OCI-LY3 (cell line): ENCODE results near the gene RRP12.

Experiments used
- H2AFZ ChIP-seq: fragments of 200-600, 300-600 bp; shearing (Covaris generic); 2 replicates; pipeline ENCODE4 v1.6.0; 2014; ENCODE audit warnings: antibody characterized with exemption, low read depth, low read length
- H3K27ac ChIP-seq: fragments of 200-600, 300-600 bp; sonication (generic); 2 replicates; pipeline ENCODE4 v1.5.1; 2014; ENCODE audit warnings: mild to moderate bottlenecking, low read length, moderate library complexity, mixed read lengths
- H3K27me3 ChIP-seq: fragments of 200-600, 300-600 bp; sonication (generic); 2 replicates; pipeline ENCODE4 v1.6.1; 2014; ENCODE audit warnings: low read depth, low read length, mixed read lengths
- H3K36me3 ChIP-seq: fragments of 200-600, 300-600 bp; sonication (generic); replicated peaks from 2 replicates; pipeline ENCODE3; 2014; ENCODE audit warnings: low read depth, low read length, mixed read lengths
- H3K4me1 ChIP-seq: fragments of 300-600, 200-600 bp; sonication (generic); 2 replicates; pipeline ENCODE4 v1.6.1; 2014; ENCODE audit warnings: low read length, mixed read lengths
- H3K4me2 ChIP-seq: fragments of 200-600, 300-600 bp; sonication (generic); 2 replicates; pipeline ENCODE4 v1.6.1; 2014; ENCODE audit warnings: low read length, mixed read lengths
- H3K4me3 ChIP-seq: fragments of 300-600, 200-600 bp; sonication (generic); 2 replicates; pipeline ENCODE4 v1.5.1; 2014; ENCODE audit warnings: antibody characterized with exemption, mild to moderate bottlenecking, low read length, moderate library complexity
- H3K79me2 ChIP-seq: fragments of 300-600, 200-600 bp; shearing (Covaris generic); 2 replicates; pipeline ENCODE4 v1.6.1; 2014; ENCODE audit warnings: mild to moderate bottlenecking, low read length, mixed read lengths
- H3K9ac ChIP-seq: fragments of 300-600, 200-600 bp; shearing (Covaris generic); 2 replicates; pipeline ENCODE4 v1.6.0; 2014; ENCODE audit warnings: mild to moderate bottlenecking, low read length, moderate library complexity
- H3K9me3 ChIP-seq: fragments of 200-600, 300-600 bp; shearing (Covaris generic); 2 replicates; pipeline ENCODE4 v1.6.1; 2014; ENCODE audit warnings: low read length, mixed read lengths; ENCODE audit not compliant: insufficient read depth
- H4K20me1 ChIP-seq: fragments of 200-600, 300-600 bp; sonication (generic); 2 replicates; pipeline ENCODE4 v1.6.1; 2016; ENCODE audit warnings: low read length, mixed read lengths; ENCODE audit not compliant: insufficient read depth
- EZH2phosphoT487 ChIP-seq: fragments of 200-600 bp; shearing (Covaris generic); IDR thresholded peaks from 2 replicates; pipeline ENCODE4 v1.6.1; 2018; ENCODE audit warnings: antibody characterized with exemption, mixed run types, low read depth
- TF ChIP-seq, protein P1 (sequence below): fragments of 200-600, 300-600 bp; sonication (generic); IDR thresholded peaks from 2 replicates; pipeline ENCODE4 v1.5.1; 2014; ENCODE audit warnings: antibody characterized with exemption, low read length, low read depth

RRP12 gene

DNA sequence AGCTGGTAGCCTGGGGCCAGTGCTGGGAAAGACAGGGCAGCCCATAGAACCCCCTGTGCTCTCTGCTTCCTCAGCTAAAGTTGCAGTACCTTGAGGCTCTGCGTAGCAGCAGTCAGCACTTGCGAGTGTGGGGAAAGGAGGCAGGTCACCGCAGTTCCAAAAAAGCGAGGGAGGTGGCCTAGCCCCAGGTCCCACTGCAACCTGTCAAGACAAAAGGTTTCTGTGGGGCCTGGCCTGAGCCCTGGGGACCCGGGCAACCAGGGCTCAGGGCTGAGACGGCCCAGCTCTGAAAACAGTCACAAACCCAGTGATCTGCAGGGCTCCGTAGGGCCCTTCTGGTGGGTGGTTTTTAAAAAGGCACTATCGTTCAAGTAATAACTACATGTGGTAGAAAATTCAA, 19.5 kb downstream of the RRP12 start:
- Histone ChIP-seq H3K27me3 (no peaks in the 10 kb centered on the region), H3K9me3 (no peaks in the 10 kb centered on the region), H3K36me3 (peaks cover 3% of the 10 kb centered on the region), H3K4me1 (no peaks in the 10 kb centered on the region), H2AFZ (no peak overlapping the region), H3K9ac (no peak overlapping the region), H3K4me2 (no peak overlapping the region), H3K4me3 (no peak overlapping the region), H3K27ac (no peak overlapping the region), H4K20me1 (no peaks in the 10 kb centered on the region), H3K79me2 (no peaks in the 10 kb centered on the region)
- TF ChIP-seq EZH2phosphoT487: no peak
- TF ChIP-seq, protein P1, sequence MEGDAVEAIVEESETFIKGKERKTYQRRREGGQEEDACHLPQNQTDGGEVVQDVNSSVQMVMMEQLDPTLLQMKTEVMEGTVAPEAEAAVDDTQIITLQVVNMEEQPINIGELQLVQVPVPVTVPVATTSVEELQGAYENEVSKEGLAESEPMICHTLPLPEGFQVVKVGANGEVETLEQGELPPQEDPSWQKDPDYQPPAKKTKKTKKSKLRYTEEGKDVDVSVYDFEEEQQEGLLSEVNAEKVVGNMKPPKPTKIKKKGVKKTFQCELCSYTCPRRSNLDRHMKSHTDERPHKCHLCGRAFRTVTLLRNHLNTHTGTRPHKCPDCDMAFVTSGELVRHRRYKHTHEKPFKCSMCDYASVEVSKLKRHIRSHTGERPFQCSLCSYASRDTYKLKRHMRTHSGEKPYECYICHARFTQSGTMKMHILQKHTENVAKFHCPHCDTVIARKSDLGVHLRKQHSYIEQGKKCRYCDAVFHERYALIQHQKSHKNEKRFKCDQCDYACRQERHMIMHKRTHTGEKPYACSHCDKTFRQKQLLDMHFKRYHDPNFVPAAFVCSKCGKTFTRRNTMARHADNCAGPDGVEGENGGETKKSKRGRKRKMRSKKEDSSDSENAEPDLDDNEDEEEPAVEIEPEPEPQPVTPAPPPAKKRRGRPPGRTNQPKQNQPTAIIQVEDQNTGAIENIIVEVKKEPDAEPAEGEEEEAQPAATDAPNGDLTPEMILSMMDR: no peak

DNA sequence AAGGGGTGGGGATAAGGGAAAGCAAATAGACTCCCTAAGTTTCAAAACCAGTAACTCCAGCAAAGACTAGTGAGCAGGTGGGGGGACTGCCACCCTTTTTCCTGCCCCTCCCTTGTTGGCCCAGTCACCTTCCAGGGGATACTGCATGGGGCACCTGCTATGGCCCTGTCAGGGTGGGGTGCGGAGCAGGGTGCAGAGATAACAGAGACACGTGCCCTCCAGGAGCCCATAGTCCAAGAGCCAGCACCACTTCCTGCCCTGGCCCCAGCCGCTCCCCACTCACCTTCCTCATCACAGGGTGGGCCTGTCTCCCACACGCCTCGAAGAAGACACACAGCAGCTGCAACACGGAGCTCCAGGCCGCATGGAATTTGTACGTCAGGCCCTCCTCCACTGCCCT, 20.6 kb downstream of the RRP12 start:
- H2AFZ ChIP-seq: no peak overlapping the region
- no peak overlapping the region for H3K9ac ChIP-seq
- no peaks in the 10 kb centered on the region for H3K9me3 ChIP-seq
- H4K20me1 ChIP-seq: no peaks in the 10 kb centered on the region
- H3K79me2 ChIP-seq: no peaks in the 10 kb centered on the region
- H3K4me2 ChIP-seq: no peak overlapping the region
- no peak overlapping the region for H3K27ac ChIP-seq
- TF ChIP-seq, protein P1: no peak
- TF ChIP-seq EZH2phosphoT487: no peak
- H3K27me3 ChIP-seq: no peaks in the 10 kb centered on the region
- peaks cover 3% of the 10 kb centered on the region for H3K36me3 ChIP-seq
- H3K4me1 ChIP-seq: no peaks in the 10 kb centered on the region
- no peak overlapping the region for H3K4me3 ChIP-seq

DNA sequence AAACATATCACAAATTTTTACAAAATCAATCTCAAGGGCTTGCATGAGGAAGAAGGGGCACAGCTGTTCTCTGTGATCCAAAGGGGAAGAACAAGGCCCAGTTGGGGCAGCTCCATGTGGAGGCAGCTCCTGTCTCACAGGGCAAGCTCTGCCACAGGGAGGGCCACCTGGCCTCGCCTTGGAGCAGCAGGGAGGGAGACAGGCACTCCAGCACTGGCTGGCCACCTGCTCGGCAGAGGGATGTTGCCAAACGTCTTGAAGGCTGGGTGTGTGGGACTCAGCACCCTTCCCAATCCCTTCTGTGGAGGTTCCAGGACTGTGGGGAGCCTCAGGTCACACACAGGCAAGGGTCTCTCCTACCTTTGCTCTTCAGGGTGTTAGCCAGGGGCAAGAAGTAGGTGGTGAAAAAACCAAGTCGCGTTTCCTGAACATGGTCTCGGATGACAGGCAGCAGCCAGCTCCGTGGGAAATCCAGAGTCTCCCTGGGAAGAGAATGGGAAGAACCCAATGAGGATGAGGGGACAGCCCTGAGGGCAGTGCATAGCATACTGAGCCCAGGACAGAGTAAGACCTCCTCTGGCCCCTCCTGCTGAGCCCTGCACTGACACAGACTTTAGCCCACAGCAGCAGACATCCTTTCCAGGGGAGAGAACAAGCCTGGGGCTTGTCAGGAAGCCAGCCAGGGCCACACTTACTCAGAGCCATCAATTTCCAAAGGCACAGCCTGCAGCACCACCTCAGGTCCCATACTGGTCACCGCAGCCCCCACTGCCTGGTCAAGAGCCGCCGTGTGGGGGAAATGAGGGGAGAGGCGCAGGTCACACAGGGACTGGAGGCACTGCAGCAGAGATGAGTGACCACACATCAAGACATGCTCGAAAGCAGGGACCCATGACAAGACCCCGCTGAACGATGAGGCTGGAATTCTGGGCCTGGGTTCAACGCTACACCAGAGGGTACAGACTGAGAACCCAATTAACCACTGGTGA, 21.9 kb downstream of the RRP12 start:
- H3K4me2 ChIP-seq: no peak overlapping the region
- no peaks in the 10 kb centered on the region for H4K20me1 ChIP-seq
- peaks cover 3% of the 10 kb centered on the region for H3K36me3 ChIP-seq
- H3K9me3 ChIP-seq: no peaks in the 10 kb centered on the region
- no peak overlapping the region for H2AFZ ChIP-seq
- no peaks in the 10 kb centered on the region for H3K79me2 ChIP-seq
- no peak overlapping the region for H3K27ac ChIP-seq
- no peaks in the 10 kb centered on the region for H3K4me1 ChIP-seq
- H3K9ac ChIP-seq: no peak overlapping the region
- TF ChIP-seq, protein P1: no peak
- no peak for TF ChIP-seq EZH2phosphoT487
- H3K27me3 ChIP-seq: no peaks in the 10 kb centered on the region
- no peak overlapping the region for H3K4me3 ChIP-seq

DNA sequence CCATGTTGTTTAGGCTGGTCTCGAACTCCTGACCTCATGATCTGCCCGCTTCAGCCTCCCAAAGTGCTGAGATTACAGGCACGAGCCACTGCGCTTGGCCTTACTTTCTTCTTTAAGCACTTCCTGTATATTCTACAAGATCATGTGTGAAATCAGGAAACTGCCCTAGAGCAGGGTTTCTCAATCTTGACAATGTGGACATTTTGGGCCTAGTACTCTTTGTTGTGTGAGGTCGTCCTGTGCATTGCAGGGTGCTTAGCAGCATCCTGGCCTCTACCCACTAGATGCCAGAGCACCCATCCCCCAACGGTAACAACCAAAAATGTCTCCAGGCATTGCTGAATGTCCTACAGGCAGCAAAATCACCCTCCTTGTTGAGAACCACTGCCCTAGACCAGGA, 24.7 kb downstream of the RRP12 start:
- Histone ChIP-seq H3K9ac (no peak overlapping the region), H2AFZ (no peak overlapping the region), H3K9me3 (no peaks in the 10 kb centered on the region), H3K4me2 (no peak overlapping the region), H3K79me2 (no peaks in the 10 kb centered on the region), H3K27me3 (no peaks in the 10 kb centered on the region), H3K36me3 (no peaks in the 10 kb centered on the region), H3K4me3 (no peak overlapping the region), H4K20me1 (no peaks in the 10 kb centered on the region), H3K27ac (no peak overlapping the region), H3K4me1 (no peaks in the 10 kb centered on the region)
- TF ChIP-seq, protein P1: no peak
- no peak for TF ChIP-seq EZH2phosphoT487
